ENCODE data around the gene ALOX12. TPM values are rescaled to one million over a fixed set of nuclear protein-coding genes. Genes with fewer than 3 reads are reported as not detected.

ALOX12 gene
- total and polyA plus RNA-seq, 9 donors, result 0.59 to 1.3 (median 0.78) TPM; not detected in 1

DNA sequence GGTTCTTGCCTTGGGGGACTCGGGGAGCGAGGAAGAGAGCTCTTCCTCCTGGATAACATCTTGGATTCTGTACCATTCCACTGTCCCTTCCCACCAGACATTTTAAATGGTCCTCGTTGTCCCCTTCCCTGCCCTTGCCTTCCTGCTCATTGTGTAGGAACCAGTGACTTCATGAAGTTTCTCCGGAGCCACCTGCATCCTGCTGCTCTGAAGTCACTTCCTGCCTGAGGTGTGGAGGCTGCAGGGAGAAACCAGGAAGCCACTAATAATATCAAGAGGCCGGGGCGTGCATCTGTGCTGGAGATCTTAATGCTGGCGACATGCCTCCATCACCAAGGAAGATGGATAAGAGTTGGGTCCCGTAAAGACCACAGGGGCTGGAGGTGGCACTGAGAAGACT, 33.8 kb downstream of the ALOX12 start:
- H3K36me3 ChIP-seq (ENCODE audit: control insufficient read depth, insufficient read depth, low read length), result no peaks in the 10 kb centered on the region
- peak overlapping the region; percentile 89 for H3K27ac ChIP-seq (ENCODE audit: low read length)
- H3K9me3 ChIP-seq (replicated peaks; ENCODE audit: control insufficient read depth, low read depth, low read length), result no peaks in the 10 kb centered on the region
- peaks cover 2% of the 10 kb centered on the region for H3K4me1 ChIP-seq (ENCODE audit: control insufficient read depth, insufficient read depth, low read length)
- H3K27me3 ChIP-seq (ENCODE audit: control insufficient read depth, insufficient read depth, low read length), result peaks cover 3% of the 10 kb centered on the region
- DNase-seq, result peak; percentile 64
- 63% methylated on average over 5 of the region's 8 CpGs for WGBS (ENCODE audit: insufficient coverage)
- H3K4me3 ChIP-seq (ENCODE audit: low read length), result no peak overlapping the region

DNA sequence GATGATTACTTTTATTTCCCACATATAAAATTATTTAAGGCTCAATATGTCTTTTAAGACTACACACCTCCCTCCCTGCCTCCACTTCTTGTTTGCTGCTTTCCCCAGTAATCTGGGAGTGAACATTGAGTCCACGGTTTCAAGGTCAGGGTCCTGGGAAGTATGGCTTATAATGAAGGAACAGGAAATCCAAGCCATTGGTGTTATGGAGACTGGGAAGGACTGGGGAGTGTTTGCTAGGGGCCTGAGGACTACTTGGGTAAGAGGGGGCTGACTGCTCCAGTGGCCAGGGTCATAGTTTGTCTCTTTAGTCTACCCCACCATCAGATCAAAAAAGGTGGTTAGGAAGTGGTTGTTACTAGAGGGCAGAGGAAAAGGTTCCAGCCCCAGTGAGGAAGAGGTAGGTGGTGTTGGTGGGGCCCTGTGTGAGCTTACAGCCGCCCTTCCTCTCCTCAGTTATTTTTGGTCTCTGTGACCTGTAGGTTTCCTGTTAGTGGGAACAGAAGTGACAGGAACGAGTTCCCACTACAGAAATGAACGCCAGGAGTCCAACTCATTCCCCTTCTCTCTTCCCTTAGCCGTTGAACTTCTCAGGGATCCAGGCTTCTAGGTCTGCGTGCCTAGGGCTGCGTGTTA, 39.2 kb downstream of the ALOX12 start:
- Histone ChIP-seq H3K4me1 (ENCODE audit: control insufficient read depth, insufficient read depth, low read length) (peaks cover 17% of the 10 kb centered on the region), H3K27ac (ENCODE audit: low read length) (peak overlapping the region; percentile 85), H3K27me3 (ENCODE audit: control insufficient read depth, insufficient read depth, low read length) (peaks cover 20% of the 10 kb centered on the region), H3K36me3 (ENCODE audit: control insufficient read depth, insufficient read depth, low read length) (no peaks in the 10 kb centered on the region), H3K4me3 (ENCODE audit: low read length) (peak overlapping the region; percentile 65), H3K9me3 (replicated peaks; ENCODE audit: control insufficient read depth, low read depth, low read length) (no peaks in the 10 kb centered on the region)
- DNase-seq, result no peak
- 0% methylated on average over 5 of the region's 7 CpGs for WGBS (ENCODE audit: insufficient coverage)

GRCh38 chr17:7035591-7036368, 39.9 kb downstream of the ALOX12 start, which contains the start of gene SLC16A13:
TSS of gene SLC16A13 (plus strand) at chr17:7036015. CDS start at chr17:7036383, 368 bp downstream.
- Histone ChIP-seq H3K36me3 (ENCODE audit: control insufficient read depth, insufficient read depth, low read length) (no peaks in the 10 kb centered on the region), H3K27me3 (ENCODE audit: control insufficient read depth, insufficient read depth, low read length) (peaks cover 23% of the 10 kb centered on the region), H3K27ac (ENCODE audit: low read length) (peak within 1 kb of the TSS; percentile 85), H3K9me3 (replicated peaks; ENCODE audit: control insufficient read depth, low read depth, low read length) (no peaks in the 10 kb centered on the region), H3K4me1 (ENCODE audit: control insufficient read depth, insufficient read depth, low read length) (peaks cover 17% of the 10 kb centered on the region), H3K4me3 (ENCODE audit: low read length) (peak within 1 kb of the TSS; percentile 65)
- peak; percentile 92 for DNase-seq
- WGBS (ENCODE audit: insufficient coverage), result 0% methylated on average over 45 of the region's 52 CpGs

DNA sequence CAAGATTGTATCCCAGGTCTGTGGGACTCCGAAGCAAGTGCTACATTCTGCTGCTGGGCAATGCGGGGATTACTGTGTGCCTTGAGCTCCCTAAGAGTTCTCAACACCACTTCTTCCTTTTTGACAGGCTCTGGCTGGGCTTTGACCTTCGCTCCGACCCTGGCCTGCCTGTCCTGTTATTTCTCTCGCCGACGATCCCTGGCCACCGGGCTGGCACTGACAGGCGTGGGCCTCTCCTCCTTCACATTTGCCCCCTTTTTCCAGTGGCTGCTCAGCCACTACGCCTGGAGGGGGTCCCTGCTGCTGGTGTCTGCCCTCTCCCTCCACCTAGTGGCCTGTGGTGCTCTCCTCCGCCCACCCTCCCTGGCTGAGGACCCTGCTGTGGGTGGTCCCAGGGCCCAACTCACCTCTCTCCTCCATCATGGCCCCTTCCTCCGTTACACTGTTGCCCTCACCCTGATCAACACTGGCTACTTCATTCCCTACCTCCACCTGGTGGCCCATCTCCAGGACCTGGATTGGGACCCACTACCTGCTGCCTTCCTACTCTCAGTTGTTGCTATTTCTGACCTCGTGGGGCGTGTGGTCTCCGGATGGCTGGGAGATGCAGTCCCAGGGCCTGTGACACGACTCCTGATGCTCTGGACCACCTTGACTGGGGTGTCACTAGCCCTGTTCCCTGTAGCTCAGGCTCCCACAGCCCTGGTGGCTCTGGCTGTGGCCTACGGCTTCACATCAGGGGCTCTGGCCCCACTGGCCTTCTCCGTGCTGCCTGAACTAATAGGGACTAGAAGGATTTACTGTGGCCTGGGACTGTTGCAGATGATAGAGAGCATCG, 42.4 kb downstream of the ALOX12 start:
- Histone ChIP-seq H3K4me3 (ENCODE audit: low read length) (no peak overlapping the region), H3K9me3 (replicated peaks; ENCODE audit: control insufficient read depth, low read depth, low read length) (no peaks in the 10 kb centered on the region), H3K27me3 (ENCODE audit: control insufficient read depth, insufficient read depth, low read length) (peaks cover 44% of the 10 kb centered on the region), H3K36me3 (ENCODE audit: control insufficient read depth, insufficient read depth, low read length) (no peaks in the 10 kb centered on the region), H3K4me1 (ENCODE audit: control insufficient read depth, insufficient read depth, low read length) (peaks cover 28% of the 10 kb centered on the region), H3K27ac (ENCODE audit: low read length) (no peak overlapping the region)
- WGBS (ENCODE audit: insufficient coverage), result 65% methylated on average over 19 of the region's 19 CpGs
- no peak for DNase-seq

- DNase-seq, result no peak
- Histone ChIP-seq H3K4me1 (ENCODE audit: control insufficient read depth, insufficient read depth, low read length) (peaks cover 38% of the 10 kb centered on the region), H3K27me3 (ENCODE audit: control insufficient read depth, insufficient read depth, low read length) (peaks cover 60% of the 10 kb centered on the region), H3K27ac (ENCODE audit: low read length) (no peak overlapping the region), H3K36me3 (ENCODE audit: control insufficient read depth, insufficient read depth, low read length) (no peaks in the 10 kb centered on the region), H3K9me3 (replicated peaks; ENCODE audit: control insufficient read depth, low read depth, low read length) (no peaks in the 10 kb centered on the region), H3K4me3 (ENCODE audit: low read length) (no peak overlapping the region)
- WGBS (ENCODE audit: insufficient coverage), result 93% methylated on average over 3 of the region's 5 CpGs
These were observed 44.0 kb downstream of the ALOX12 start for GRCh38 chr17:7039832-7040231.

DNA sequence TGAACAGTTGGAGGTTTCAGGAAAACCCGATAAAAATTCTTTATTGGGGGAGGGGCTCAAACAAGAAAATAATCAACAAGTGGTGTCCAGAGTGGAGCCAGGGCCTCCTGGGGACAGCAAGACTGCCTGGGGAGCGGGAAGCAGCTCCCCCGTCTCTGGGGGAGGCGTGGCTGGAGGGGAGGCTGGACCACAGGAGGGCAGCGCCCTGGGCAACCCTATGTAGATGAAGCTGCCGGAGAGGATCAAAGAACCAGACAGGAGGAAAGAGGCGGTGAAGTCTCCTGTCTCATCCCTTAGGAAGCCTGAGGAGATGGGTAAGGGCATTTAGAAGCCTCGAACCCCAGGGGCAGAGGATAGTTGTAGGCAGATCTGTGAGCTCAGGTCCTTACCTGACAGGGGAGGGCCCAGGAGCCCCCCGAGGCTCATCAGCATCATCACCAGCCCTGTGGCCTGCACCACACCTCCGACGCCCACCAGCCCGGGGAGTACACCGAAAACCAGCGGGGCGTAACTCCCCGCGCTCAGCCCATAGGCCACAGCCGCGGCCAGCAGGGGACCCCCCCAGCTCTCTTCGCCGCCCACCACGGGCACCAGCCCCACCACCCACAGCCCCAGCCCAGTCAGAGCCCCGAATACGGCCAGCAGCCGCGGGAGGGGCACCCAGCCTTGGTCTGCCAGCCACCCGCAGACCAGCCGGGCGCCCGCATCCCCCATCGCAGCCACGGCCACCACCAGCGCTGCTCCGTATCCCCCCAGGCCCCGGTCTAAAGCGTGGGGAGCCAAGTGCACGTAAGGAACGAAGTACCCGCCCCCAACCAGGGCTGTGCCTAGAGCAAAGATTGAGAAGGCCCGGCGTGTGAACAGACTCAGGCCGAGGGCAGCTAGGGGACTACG, 46.0 kb downstream of the ALOX12 start:
- H3K36me3 ChIP-seq (ENCODE audit: control insufficient read depth, insufficient read depth, low read length), result no peaks in the 10 kb centered on the region
- no peak for DNase-seq
- H3K4me1 ChIP-seq (ENCODE audit: control insufficient read depth, insufficient read depth, low read length), result peaks cover 21% of the 10 kb centered on the region
- H3K27ac ChIP-seq (ENCODE audit: low read length), result no peak overlapping the region
- H3K4me3 ChIP-seq (ENCODE audit: low read length), result no peak overlapping the region
- peaks cover 58% of the 10 kb centered on the region for H3K27me3 ChIP-seq (ENCODE audit: control insufficient read depth, insufficient read depth, low read length)
- no peaks in the 10 kb centered on the region for H3K9me3 ChIP-seq (replicated peaks; ENCODE audit: control insufficient read depth, low read depth, low read length)
- WGBS (ENCODE audit: insufficient coverage), result 19% methylated on average over 41 of the region's 43 CpGs

DNA sequence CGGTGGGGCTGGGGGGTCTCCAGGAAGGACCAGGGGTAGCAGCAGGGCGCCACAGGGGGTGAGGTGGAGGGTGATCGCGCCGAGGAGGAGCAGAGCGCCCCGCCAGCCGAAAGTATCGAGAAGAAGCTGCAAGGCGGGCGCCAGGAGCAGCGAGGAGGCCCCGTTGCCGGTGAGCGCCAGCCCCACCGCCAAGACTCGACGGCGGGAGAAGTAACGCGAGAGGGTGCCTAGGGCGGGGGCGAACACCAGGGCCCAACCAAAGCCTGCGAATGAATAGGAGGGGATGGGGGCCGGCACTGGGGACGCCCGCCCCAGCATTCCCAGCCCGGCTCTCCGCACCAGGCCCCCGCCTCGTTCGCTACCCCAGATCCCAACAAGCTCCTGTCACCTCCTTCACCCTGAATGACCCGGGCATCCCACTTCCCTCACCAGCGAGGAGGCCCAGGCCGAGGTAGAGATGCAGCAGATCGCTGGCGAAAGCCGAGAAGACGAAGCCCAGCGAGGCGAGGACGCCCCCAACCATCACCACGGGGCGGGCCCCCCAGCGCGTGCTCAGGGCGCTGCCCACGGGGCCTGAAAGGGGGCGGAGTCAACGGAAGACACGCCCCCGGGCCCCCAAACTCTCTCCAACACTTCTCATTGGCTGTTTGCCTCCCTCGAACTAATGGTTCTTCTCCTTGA, 46.8 kb downstream of the ALOX12 start:
- H3K4me3 ChIP-seq (ENCODE audit: low read length), result peak overlapping the region; percentile 30
- H3K4me1 ChIP-seq (ENCODE audit: control insufficient read depth, insufficient read depth, low read length), result peaks cover 21% of the 10 kb centered on the region
- no peak overlapping the region for H3K27ac ChIP-seq (ENCODE audit: low read length)
- no peak for DNase-seq
- H3K36me3 ChIP-seq (ENCODE audit: control insufficient read depth, insufficient read depth, low read length), result no peaks in the 10 kb centered on the region
- peaks cover 65% of the 10 kb centered on the region for H3K27me3 ChIP-seq (ENCODE audit: control insufficient read depth, insufficient read depth, low read length)
- H3K9me3 ChIP-seq (replicated peaks; ENCODE audit: control insufficient read depth, low read depth, low read length), result no peaks in the 10 kb centered on the region
- 2% methylated on average over 49 of the region's 53 CpGs for WGBS (ENCODE audit: insufficient coverage)

DNA sequence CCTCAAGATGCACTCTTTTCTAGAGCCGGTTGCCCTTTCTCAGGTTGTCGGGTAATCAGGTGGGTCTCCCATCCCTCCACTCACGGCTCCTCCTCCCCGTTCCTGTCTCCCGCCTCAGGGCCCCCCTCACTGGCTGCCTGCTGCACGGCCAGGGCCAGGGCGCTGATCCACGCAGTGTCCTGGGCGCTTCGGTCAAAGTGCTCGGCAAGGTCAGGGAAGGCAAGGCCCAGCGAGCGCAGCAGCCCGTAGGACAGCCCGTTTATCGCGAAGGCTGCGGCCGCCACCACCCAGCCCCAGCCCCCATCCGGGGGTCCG, 47.3 kb downstream of the ALOX12 start:
- Histone ChIP-seq H3K27me3 (ENCODE audit: control insufficient read depth, insufficient read depth, low read length) (peaks cover 69% of the 10 kb centered on the region), H3K9me3 (replicated peaks; ENCODE audit: control insufficient read depth, low read depth, low read length) (no peaks in the 10 kb centered on the region), H3K27ac (ENCODE audit: low read length) (no peak overlapping the region), H3K36me3 (ENCODE audit: control insufficient read depth, insufficient read depth, low read length) (no peaks in the 10 kb centered on the region), H3K4me1 (ENCODE audit: control insufficient read depth, insufficient read depth, low read length) (peaks cover 21% of the 10 kb centered on the region), H3K4me3 (ENCODE audit: low read length) (peak overlapping the region; percentile 30)
- WGBS (ENCODE audit: insufficient coverage), result 1% methylated on average over 21 of the region's 21 CpGs
- DNase-seq, result no peak

DNA sequence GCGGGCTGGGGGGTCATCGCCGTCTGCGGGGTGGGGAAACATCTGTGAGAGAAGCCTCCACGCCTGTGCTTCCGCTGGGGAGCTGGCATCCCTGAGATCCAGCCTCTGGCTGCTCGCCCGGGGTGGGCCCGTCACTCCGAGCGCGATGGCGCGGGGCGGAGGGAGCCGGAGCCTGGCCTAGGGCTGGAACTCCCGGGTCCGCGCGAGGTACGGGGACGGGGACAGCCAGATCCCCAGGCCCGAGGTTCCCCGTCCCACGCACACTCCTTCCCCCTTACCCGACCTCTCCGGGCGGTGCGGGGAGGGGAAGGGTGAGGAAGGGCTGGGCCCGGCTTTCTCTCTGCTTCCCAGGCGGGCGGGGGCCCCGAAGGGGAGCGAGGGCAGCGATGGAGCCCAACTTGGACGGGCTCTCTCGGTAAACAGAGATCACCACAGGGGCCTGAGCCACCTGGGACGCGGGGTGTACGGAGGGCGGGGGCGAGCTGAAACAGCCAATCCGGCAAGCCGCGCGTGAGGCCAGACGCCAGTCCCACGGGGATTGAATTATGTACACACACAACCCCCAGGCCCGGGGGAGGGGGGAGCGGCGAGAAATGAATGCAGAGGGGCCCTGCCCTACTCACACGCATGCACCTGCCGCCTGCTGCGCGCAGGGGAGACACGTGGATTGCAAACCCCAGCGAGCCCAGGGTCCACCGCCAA, 47.8 kb downstream of the ALOX12 start, which contains the start of gene SLC16A11:
SLC16A11 (minus strand) TSS at position 596 of the 702 bp plus-strand sequence; CDS start at position 17, 579 bp downstream.
- DNase-seq, result peak; percentile 46
- Histone ChIP-seq H3K27ac (ENCODE audit: low read length) (no peak within 1 kb of the TSS), H3K9me3 (replicated peaks; ENCODE audit: control insufficient read depth, low read depth, low read length) (no peaks in the 10 kb centered on the region), H3K4me3 (ENCODE audit: low read length) (peak within 1 kb of the TSS; percentile 30), H3K4me1 (ENCODE audit: control insufficient read depth, insufficient read depth, low read length) (peaks cover 21% of the 10 kb centered on the region), H3K27me3 (ENCODE audit: control insufficient read depth, insufficient read depth, low read length) (peaks cover 70% of the 10 kb centered on the region), H3K36me3 (ENCODE audit: control insufficient read depth, insufficient read depth, low read length) (no peaks in the 10 kb centered on the region)
- WGBS (ENCODE audit: insufficient coverage), result under 1% methylated on average over 20 of the region's 58 CpGs

All from muscle of leg (tissue), 11 donors.